AG10803 (cell line): ENCODE data around the gene PYCR2.

ENCODE experiments used
- DNase-seq: peaks from one replicate; pipeline ENCODE4 v3.0.0; 2010; ENCODE audit warnings: low read depth
- H3K4me3 ChIP-seq: 2 replicates; pipeline ENCODE4 v1.5.1; 2011; ENCODE audit warnings: mild to moderate bottlenecking, low read length, control low read depth
- TF ChIP-seq, protein P1 (sequence below): conservative IDR thresholded peaks from 2 replicates; pipeline ENCODE4 v1.5.1; 2011; ENCODE audit warnings: mild to moderate bottlenecking, low read length, control low read depth, inconsistent platforms

PYCR2 gene

DNA sequence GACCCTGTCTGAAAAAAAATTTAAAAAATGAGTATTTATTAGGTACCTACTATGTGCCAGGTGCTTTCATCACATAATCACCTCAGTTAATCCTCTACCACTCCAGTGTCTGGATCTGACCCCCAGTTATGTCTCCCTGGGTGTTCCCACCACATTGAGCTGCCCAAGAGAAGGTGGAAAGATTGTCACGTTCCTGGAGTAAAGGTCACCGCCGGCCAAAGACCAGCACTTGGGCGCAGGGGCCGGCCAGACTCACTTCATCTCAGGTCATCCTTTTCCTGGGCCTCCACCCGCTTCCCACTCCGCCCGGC is 714 bp downstream of the PYCR2 start:
- TF ChIP-seq, protein P1, sequence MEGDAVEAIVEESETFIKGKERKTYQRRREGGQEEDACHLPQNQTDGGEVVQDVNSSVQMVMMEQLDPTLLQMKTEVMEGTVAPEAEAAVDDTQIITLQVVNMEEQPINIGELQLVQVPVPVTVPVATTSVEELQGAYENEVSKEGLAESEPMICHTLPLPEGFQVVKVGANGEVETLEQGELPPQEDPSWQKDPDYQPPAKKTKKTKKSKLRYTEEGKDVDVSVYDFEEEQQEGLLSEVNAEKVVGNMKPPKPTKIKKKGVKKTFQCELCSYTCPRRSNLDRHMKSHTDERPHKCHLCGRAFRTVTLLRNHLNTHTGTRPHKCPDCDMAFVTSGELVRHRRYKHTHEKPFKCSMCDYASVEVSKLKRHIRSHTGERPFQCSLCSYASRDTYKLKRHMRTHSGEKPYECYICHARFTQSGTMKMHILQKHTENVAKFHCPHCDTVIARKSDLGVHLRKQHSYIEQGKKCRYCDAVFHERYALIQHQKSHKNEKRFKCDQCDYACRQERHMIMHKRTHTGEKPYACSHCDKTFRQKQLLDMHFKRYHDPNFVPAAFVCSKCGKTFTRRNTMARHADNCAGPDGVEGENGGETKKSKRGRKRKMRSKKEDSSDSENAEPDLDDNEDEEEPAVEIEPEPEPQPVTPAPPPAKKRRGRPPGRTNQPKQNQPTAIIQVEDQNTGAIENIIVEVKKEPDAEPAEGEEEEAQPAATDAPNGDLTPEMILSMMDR, result no peak
- DNase-seq, result no peak
- peak overlapping the region; percentile 95 for H3K4me3 ChIP-seq

- TF ChIP-seq, protein P1, result no peak
- 0 out of 2 replicates have a peak overlapping the region, but pooled peaks have one; percentile 7 for H3K4me3 ChIP-seq
- peak; percentile 25 for DNase-seq
Observed at GRCh38 chr1:225921734-225922709, 2.0 kb downstream of the PYCR2 start.

DNA sequence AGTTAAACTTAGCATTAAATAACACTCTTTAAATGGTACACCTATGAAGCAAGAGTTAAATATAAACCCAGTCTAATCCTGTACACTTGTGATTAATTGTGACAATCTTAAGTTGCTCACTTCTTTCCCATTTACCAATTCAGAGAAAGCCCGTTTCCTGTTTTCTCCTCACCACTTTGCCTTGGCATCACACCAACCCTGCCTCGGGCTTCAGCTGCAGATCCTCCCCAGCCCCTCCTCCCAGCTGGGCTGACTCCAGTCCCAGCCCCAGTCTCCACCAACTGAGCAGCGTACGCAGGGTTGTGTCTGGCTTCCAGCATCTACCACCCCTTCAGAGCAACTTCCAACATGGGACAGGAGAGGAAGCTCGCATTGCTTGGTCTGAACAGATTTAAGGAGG is 4.1 kb downstream of the PYCR2 start:
- peak; percentile 87 for DNase-seq
- no peak overlapping the region for H3K4me3 ChIP-seq
- TF ChIP-seq, protein P1, result no peak

DNA sequence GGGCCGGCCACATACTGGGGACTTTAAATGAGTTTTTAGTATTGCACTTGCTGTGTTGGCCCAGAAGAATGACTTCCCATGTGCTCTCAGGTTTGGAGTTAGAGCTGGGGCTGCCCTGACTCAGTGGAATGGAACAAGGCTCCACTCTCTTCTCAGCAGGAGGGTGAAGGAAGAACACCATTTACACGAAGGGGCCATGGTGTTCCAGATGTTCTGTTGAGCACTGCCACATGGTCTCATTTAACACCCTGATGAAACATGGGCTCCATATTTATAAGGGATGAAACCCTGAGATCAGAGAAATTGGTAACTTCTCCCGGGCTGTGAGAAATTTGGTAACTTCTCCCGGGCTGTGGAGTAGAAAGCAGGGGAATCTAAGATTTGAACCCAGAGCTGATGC is 5.8 kb downstream of the PYCR2 start:
- H3K4me3 ChIP-seq, result no peak overlapping the region
- DNase-seq, result no peak
- TF ChIP-seq, protein P1, result no peak

GRCh38 chr1:225917536-225917935 is 6.5 kb downstream of the PYCR2 start:
- H3K4me3 ChIP-seq, result no peak overlapping the region
- TF ChIP-seq, protein P1, result no peak
- no peak for DNase-seq

GRCh38 chr1:225917101-225917500 is 6.9 kb downstream of the PYCR2 start:
- no peak overlapping the region for H3K4me3 ChIP-seq
- TF ChIP-seq, protein P1, result no peak
- no peak for DNase-seq

DNA sequence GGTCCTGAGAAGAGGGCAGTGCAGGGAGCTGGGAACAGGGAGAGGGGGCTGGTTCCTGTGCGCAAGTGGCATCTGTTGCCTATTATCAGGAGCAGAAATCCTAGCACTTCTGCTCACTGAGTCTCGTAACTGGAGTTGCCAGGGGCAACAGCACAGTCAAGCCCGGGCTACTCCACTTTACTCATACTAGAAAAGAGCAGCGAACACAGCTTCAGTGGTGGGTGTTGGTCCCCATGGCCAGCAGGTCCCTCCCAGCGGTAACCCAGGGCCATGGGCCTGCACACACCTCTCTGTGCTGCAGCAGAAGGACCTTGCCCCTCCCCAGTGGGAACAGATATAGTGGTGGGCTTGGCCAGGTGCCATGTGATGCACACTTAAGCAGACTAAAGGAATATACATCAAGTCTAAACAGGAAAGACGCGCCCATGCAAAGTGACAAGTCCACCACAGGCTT is 8.5 kb downstream of the PYCR2 start:
- TF ChIP-seq, protein P1, result no peak
- no peak overlapping the region for H3K4me3 ChIP-seq
- peak; percentile 18 for DNase-seq
